ENCODE measurements around the gene UBALD2.
"Not testable (repeated sequence)": the region's sequence is repeated elsewhere in the genome, so short reads cannot be mapped to it uniquely, and the experiment has no call there.

Gene UBALD2

GRCh38 chr17:76246080-76247066 is 18.8 kb upstream of the UBALD2 start:
- DNase-seq: peak; percentile 53

- DNase-seq: no peak
Measured at GRCh38 chr17:76247304-76247703, 17.8 kb upstream of the UBALD2 start.

GRCh38 chr17:76248013-76248782 is 16.9 kb upstream of the UBALD2 start:
- no peak for DNase-seq

- DNase-seq: no peak
Measured at GRCh38 chr17:76250141-76250540, 15.0 kb upstream of the UBALD2 start.

- DNase-seq: no peak
Measured at GRCh38 chr17:76251478-76252039, 13.6 kb upstream of the UBALD2 start.

- DNase-seq: peak; percentile 68
Measured at GRCh38 chr17:76252040-76252954, 12.9 kb upstream of the UBALD2 start.

- DNase-seq: not testable (repeated sequence)
Measured at GRCh38 chr17:76252967-76253766, 12.0 kb upstream of the UBALD2 start.

- no peak for DNase-seq
Measured at GRCh38 chr17:76253841-76254240, 11.3 kb upstream of the UBALD2 start.

- no peak for DNase-seq
Measured at GRCh38 chr17:76254275-76254674, 10.9 kb upstream of the UBALD2 start.

- no peak for DNase-seq
Measured at GRCh38 chr17:76255801-76256429, 9.2 kb upstream of the UBALD2 start.

GRCh38 chr17:76256430-76257050 is 8.6 kb upstream of the UBALD2 start:
- DNase-seq: peak; percentile 69

- DNase-seq: no peak
Measured at GRCh38 chr17:76260220-76260619, 4.9 kb upstream of the UBALD2 start.

- no peak for DNase-seq
Measured at GRCh38 chr17:76260669-76261068, 4.5 kb upstream of the UBALD2 start.

GRCh38 chr17:76261421-76262215 is 3.5 kb upstream of the UBALD2 start:
- no peak for DNase-seq

GRCh38 chr17:76262732-76263344 is 2.3 kb upstream of the UBALD2 start:
- peak; percentile 56 for DNase-seq

- no peak for DNase-seq
Measured at GRCh38 chr17:76263896-76264295, 1.3 kb upstream of the UBALD2 start.

- no peak for DNase-seq
Measured at GRCh38 chr17:76264425-76264754, 758 bp upstream of the UBALD2 start.

- peak; percentile 61 for DNase-seq
Measured at GRCh38 chr17:76265624-76266243, 586 bp downstream of the UBALD2 start.

All from CD4-positive, alpha-beta T cell treated with Interleukin-15 for 1 hour (primary cell).